MV-4-11 (cell line): ENCODE measurements around the gene NKAIN2.

ENCODE experiments used
- DNase-seq: peaks from one replicate; lab custom pipeline; 2025; lab: John Stamatoyannopoulos, UW

Gene NKAIN2

DNA sequence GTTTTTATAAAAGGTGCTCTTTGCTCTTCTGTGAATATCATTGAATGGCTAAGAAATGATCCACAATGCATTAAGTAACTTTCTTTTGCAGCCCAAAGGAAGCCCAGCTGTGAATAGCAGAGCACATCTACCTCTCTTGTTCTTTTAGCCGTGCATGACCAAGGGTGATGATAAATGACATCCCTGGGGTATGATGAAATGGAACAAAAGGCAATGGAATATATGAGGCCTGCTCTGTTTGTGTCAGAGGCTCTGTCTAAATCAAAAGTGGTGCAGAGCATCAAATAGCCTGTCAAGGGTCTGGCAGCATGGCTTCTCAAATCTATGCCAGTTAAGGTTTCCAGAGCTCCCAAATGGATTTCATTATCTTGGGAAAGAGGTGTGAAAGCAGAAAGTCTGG, 796.0 kb downstream of the NKAIN2 start:
- no peak for DNase-seq

DNA sequence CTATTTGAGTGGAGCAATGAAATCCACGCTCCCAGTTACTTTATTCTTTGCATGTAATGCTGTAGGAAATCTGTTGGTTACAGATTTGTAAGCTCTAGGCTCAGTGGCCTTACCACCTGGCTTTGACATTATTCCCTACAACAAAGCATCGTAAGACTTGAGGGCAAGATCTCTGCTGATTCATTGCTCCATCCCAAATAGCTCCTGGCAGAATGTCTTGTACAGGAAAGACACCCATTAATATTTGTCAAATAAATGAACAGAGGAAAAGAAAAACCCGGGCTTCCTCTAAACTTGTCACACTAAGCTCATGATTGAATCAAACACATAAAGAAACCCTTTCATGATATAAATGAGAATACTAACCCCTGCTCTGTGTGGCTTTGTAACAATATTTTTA, 801.1 kb downstream of the NKAIN2 start:
- DNase-seq = no peak

DNA sequence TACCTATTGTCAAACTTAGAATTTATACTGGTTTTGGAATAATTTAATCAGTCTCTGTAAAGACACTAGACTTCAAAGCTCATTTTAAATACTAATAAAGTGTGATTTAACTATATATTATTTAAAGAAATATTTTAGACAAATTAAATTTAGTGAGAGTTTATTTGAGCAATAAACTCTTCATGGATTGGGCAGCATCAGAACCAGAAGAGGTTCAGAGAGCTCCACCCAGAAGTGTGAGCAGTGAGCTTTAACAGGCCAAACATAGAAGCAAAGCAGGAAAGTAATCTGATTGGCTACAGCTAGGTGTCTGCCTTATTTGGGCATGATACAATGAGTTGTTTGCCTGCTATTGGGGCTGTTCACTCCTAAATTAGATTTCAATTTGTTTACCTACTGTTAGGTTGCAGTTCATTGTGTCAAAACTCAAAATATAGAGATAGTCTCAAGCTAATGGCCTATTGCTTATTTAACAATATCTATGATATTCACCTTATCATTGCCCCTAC, 803.5 kb downstream of the NKAIN2 start:
- no peak for DNase-seq

DNA sequence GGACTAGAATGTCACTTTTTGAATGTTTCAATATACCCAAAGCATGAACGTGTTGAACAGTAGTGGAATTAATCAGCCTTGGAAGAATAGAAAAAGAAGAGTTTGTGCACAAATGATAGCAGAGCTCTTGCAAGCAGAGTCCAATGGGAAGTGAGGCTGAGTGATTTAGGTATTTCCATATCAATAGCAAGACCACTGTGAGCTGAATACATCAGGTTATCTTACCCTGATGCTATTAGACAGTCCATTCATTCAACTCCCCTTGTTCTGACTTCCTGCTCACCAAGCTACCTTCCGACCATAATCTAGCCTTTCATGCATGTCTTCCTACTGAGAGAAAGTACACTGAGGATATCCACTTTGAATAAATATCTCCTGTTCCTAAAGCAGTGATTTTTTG, 809.4 kb downstream of the NKAIN2 start:
- no peak for DNase-seq

DNA sequence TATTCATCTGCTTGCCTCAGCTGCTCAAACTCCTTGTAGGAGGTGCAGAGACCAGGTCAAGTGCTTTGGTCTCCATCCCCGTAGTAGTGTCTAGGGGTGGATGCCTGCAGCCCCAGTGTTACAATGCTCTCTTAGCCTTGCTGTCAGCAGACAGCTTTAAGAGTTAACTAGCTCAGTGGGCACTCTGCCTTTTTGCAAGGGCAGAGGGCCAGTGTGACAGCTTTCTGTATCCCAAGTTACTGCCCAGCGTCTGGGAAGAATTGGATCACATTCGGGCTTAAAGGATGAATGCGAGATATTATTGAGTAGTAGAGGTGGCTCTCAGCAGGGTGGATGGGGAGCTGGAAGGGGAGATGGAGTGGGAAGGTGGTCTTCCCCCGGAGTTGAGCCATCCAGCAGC, 818.7 kb downstream of the NKAIN2 start:
- no peak for DNase-seq

DNA sequence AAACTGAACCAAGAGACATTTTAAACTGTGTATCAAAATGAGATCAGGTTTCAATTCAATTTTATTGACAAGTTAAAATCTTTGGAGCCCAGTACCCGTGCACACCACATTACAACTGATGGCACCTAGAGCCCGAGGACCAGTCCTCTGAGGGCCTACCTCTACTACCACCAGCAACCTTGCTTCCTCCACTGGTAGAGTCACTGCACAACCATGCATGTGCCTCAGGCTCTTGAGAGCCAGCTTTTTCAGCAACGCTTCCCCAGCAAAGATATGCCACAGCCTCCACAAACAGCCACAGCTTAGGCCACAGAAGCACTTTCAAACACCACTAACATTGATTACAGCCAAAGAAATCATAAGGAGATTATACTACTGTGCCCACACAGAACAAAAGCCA, 830.0 kb downstream of the NKAIN2 start:
- no peak for DNase-seq

DNA sequence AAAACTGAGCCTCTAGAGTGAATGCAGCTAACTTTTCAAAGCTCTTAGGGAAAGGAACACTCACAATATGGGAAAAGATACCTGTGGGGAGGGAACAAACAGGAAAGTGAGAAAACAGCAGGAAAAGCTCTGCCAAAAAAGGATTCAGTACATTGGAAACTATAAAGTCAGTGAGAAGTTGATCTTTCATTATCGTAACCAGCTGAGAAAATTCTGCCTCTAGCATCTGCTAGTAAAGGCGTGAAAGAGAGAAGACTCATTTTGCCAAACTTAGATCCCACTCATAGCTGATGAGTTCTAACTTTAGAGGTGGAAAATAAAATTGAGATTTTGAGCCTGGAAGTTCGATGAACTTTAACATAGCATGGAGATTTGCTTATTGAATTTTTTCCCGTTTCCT, 836.8 kb downstream of the NKAIN2 start:
- no peak for DNase-seq

DNA sequence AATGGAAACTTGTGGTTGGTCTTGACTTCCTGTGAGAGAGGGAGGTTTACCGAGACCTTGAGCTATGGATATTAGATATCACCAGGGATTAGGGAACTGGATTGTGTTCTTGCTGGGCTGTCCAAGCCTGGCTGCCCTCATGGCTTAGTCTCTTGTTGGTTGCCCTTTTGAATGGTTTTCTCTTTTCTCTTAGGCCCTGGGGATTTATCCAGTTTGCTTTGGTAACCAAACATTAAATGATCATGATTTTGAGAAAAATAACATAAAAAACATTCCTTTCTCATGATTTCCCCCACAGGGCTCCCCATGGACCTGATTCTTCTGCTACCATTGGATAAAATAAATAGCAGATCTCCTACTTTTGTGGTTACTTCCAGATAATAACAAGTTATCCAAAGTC, 852.2 kb downstream of the NKAIN2 start:
- no peak for DNase-seq

DNA sequence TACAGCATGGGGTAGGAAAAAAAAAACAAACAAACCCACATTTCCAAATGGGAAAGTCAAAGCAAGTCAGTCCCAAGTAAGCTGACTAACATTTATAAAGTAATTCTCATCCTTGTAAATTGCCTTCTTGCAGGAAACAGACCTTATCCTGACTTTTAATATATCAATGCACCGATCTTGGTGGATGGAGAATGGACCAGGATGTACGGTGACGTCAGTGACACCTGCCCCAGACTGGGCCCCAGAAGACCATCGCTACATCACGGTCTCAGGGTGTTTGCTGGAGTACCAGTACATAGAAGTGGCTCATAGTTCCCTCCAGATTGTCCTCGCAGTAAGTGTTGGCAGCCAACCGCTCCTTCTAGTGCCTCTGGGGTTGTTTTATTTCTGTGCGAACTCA, 854.4 kb downstream of the NKAIN2 start:
- no peak for DNase-seq

DNA sequence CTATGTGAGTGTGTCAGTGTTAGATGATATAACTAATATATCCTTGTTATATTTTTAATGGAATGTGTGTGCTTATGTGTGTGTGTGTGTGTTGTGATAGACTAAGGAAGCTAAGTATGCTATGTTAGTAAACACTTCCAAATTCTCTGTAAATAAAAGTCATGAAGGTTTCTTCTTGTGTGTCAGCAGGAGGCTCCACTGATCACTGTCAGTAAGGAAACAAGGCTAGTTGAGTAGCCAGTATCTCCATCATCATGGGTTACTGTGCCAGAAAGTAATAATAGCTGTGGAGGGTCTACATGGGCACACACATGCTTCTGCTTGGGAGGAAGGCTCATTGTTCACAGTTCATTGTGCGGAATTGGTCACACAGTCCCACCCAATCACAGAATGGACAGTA, 855.8 kb downstream of the NKAIN2 start:
- no peak for DNase-seq

DNA sequence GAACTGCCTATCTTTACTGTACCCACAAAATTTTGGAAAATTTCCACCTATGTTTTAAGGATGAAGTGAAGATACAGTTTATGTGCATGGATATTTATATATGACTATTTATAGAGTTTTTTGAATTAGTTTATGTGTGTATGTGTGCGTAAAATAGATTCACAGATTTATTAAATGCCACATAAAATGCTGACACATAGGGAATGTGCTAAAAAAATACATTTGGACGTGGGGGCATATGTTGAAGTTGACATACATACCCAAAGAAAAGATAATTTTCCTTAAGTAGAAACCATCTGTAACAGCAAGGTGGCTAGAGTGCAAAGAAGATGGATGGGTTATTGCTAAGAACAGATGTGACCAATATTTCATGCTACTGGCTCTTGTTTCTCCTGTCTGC, 856.5 kb downstream of the NKAIN2 start:
- no peak for DNase-seq

DNA sequence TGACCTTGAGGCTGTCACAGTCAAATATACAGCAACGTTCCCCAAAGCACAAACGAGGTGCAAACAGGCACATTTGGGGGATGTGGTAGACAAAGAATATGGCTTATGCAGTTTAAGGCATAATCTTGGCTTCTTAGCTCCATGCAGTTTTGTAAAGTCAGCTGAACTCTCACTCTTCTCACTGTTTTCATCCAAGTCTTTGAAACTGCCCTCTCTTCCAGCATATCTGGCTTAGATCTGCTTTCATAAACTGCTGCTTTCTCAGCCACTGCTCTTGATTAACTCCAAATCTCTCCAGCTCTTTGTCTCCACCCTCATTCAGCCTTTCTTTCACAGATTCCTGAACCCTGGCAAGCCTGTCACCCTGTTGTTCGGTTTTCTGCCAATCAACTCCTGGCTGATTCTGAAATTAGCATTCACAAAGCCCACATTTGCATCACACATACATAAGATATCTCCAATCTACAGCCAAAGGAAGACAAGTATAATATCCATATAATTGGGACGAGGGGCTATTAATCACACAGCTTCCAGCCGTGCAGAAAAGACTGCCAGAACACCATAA, 857.5 kb downstream of the NKAIN2 start:
- DNase-seq = no peak

DNA sequence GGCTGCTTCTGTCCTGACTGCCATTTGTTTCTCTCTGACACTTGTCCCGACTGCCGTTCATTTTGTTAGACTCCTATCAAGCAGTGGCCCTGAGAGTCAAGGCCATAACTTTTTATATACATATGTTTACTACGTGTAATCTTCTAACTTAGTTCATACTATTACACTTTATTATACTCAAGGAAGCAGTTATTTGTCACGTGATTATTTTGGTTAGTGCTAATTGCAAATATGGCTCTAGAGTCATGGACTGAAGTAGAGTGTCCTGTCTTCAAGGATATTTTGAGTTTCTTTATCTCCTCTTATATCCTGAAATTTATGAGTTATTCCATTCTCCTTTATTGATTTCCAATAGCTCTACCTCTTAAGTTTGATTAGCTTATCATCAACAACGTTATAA, 864.4 kb downstream of the NKAIN2 start:
- DNase-seq = no peak

DNA sequence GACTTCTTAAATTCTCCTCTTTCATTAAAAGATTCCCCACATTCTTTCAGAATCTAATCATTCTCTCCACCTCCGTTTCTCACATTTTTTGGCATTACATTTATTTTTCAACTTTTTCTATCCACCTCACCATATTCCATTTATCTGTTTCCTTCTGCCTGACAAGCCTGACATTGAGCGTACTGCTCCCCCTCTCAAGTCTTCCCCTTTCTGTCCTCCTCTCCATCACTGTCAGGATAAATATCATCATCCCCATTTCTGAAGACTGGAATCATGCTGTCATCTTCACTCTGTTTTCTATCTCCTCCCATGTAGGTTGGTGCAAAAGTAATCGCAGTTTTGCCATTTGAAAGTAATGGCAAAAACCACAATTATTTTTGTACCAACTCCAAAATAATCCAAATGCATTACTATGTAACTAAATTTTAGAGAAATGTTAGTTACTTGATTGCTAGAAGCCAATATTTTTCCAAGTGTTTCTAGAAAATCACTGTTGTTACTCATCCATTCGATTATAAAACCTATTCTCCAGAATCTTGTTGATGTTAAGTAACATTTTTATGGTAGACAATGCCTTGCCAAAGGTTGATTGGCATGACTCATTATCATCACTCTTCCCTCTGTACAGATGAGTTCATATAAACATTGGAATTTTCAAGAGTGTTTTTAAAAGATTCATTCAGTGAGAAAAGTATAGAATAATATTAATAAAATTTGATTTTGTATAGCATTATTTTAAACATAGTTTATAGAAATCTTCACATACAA, 866.2 kb downstream of the NKAIN2 start:
- no peak for DNase-seq

DNA sequence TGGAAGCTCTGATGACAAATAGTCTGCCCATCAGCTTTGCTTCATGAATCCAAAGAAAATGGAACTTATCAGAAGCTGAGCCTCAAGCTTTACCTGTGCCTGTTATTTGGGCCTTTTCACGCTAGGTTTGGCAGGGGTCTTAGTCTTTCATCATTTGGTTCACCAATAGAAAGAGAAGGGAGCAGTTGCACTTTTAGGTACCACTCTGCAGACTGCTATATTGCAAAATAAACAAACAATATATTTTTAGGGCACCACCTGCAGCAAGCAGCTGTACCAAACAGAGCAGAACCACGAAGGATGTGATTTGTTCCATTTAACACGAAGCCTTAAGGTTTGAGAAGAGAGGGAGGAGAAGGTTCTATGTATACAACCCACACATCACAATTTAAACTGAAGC, 867.1 kb downstream of the NKAIN2 start:
- DNase-seq = no peak

DNA sequence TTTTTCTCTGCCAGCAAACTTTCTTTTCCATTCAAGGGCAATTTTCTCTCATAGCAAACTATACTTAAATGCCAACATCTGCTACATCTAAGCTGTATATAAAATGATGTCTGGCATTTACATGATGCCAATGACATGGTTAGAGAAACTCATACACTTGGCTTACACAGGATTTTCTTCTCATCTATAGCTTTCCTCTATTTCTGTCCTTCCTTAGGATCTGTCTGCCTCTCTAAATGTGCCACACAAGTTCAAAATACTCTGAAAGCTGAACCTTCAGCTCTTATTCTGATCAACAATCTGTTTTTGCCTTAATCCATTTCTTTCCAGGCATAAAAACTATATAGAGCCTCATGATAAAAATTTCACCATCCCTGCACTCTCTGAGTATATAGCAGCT, 867.7 kb downstream of the NKAIN2 start:
- no peak for DNase-seq

DNA sequence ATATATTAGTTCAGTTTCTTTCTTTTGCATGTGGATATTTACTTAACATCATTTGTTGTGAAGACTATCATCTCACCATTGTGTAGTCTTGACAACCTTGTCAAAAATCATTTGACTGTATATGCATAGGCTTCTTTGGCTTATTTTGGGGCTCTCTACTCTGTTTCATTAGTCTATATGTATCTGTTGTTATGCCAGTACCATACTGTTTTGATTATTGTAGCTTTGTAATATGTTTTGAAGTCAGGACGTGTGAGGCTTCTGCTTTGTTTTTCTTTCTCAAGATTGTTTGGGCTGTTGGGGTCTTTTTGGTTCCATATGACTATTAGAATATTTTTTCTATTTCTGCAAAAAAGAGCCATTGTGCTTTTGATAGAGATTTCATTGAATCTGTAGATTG, 870.4 kb downstream of the NKAIN2 start:
- no peak for DNase-seq

DNA sequence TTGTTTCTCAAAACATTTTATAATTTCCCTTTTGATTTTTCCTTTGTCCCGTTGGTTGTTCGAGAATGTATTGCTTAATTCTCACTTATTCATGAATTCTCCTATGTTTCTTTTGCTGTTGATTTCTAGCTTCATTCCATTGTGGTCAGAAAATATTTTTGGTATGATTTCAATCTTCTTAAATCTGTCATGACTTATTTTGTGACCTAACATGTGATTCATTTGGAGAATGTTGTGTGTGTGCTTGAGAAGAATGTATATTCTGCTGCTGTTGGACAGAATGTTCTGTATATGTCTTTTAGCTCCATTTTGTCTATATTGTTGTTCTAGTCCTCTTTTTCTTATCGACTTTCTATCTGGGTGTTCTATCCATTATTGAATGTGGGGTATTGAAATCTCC, 872.4 kb downstream of the NKAIN2 start:
- DNase-seq = no peak

DNA sequence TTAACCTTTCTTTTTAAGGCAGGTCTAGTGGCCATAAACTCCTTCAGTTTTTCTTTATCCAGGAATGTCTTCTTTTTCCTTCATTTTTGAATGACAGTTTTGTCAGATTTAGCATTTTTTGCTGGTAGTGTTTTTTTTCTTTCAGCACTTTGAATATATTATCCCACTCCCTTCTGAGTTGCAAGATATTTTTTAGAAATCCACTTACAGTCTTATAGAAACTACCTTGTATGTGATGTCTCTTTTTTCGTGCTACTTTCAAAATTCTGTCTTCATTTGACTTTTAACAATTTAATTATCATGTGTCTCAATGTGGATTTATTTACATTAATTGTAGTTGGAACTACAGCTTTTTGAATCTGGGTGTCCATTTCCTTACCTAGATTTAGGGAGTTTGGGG, 874.2 kb downstream of the NKAIN2 start:
- no peak for DNase-seq

DNA sequence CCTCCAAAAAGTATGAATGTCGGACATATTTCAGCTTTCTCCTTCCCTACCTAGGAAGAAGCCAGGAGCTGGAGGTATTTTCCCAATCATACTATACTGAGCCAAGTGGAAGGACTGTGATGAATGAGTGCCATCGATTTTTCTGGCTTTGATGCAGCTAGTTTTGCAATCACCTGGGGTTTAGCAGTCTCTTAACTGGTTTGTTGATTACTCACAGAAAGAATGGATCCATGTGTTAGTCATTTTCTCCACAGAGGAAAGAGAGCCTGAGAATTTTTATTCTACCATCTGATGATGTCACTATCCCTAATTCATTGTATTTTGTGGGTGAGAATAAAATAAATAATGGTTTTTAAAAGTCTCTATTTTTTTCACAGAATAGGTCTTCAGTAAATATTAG, 875.7 kb downstream of the NKAIN2 start:
- no peak for DNase-seq

DNA sequence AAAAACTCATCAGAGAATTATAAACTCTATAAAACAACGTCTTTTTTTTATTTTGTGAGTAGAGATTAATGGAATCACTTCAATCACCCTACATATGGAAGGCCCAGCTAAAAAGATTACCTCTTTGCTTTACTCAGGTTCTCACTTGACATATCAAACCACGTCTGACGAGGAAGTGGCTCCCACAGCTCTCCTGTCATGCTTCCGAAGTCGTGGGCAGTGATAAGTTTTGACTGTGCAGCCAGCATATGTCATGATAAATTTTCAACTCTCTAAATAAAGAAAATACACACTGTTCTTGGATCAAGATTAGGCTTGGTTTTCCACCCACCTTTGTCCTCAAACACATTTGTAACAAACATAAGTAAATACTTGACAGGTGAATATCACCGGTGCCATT, 879.1 kb downstream of the NKAIN2 start:
- no peak for DNase-seq

DNA sequence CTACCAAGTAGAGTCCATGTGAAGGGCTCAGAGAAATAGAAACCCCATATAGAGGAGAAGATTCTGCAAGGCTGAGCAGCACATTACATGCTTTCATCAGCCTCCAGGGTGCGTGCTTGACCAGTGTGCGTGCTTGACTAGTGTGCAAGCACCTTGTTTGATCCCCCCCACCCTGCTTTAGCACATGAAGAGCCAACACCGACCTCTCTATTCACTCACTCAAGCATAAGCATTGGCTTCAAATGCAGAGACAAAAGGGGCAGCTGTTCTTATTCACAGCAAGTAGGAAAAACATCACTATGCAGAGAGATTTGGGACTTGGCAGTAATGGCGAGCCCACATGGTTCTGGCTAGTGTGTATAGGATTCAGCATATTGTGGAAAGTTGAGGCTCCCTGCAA, 879.8 kb downstream of the NKAIN2 start:
- DNase-seq = no peak

DNA sequence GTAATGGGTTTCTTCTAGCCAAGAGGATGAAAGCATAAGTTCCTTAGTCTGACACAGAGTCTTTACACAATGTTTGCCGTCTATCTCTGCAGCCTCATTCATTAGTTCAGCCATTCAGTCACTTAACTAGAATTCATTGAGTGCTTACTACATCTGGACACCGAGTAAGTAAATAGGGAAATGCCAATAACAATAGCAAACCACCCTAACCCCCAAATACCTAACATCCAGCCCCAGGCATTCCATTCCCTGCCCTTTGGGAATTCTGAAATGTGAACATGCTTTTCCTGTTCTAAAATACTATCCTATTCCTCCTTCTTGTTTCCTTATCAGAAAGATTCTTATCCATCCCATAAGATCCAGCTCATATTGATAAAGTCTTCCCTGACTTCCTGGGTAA, 881.0 kb downstream of the NKAIN2 start:
- DNase-seq = no peak

DNA sequence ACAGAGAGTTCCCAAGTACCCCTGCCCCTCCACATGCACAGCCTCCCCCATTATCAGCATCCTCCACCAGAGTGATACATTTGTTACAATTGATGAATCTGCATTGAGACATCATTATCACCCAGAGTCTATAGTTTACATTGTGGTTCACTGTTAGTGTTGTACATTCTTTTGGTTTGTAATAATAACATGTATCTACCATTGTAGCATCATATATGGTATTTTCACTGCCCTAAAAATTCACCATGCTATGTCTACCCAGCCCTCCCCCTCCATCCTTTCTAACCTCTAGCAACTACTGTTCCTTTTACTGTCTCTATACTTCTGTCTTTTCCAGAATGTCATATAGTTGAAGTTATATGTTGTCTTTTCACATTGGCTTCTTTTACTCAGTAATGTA, 884.7 kb downstream of the NKAIN2 start:
- DNase-seq = no peak
